ENCODE measurements around the gene C4orf51.

DNA sequence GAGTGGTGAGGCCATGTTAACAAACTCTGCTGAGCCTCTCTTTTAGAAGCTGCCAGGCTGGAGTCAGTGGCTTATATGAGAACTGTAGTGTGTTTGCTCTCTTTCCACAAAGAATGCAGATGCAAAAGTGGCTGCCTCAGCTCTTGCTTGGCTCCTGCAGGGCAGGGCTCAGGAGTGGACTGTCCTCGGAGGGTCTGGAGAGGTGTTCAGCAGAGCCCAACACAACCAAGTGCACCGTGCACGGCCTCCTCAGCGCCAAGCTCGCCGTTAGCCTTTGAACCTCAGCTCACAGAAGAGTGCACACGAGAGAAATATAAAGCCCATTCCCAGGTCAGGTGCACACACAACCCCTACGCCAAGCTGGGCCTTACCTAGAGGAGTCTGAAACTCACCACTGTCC is 82.8 kb downstream of the C4orf51 start:
- TF ChIP-seq, protein P1, sequence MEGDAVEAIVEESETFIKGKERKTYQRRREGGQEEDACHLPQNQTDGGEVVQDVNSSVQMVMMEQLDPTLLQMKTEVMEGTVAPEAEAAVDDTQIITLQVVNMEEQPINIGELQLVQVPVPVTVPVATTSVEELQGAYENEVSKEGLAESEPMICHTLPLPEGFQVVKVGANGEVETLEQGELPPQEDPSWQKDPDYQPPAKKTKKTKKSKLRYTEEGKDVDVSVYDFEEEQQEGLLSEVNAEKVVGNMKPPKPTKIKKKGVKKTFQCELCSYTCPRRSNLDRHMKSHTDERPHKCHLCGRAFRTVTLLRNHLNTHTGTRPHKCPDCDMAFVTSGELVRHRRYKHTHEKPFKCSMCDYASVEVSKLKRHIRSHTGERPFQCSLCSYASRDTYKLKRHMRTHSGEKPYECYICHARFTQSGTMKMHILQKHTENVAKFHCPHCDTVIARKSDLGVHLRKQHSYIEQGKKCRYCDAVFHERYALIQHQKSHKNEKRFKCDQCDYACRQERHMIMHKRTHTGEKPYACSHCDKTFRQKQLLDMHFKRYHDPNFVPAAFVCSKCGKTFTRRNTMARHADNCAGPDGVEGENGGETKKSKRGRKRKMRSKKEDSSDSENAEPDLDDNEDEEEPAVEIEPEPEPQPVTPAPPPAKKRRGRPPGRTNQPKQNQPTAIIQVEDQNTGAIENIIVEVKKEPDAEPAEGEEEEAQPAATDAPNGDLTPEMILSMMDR (IDR thresholded peaks at IDR 0.05): no peak
- no peak for TF ChIP-seq POLR2A (IDR thresholded peaks at IDR 0.05)
- TF ChIP-seq EP300 (IDR thresholded peaks at IDR 0.05): no peak
